NT2/D1 (cell line): ENCODE results near the gene ITGA1.

Source experiments
- DNase-seq: peaks from one replicate; pipeline ENCODE4 v3.0.0-alpha.2; 2011; ENCODE audit warnings: low read depth, low spot score
- H3K27me3 ChIP-seq: 2 replicates; pipeline ENCODE4 v1.6.0; 2011; ENCODE audit warnings: mild to moderate bottlenecking; ENCODE audit not compliant: insufficient read length, insufficient read depth
- H3K36me3 ChIP-seq: 2 replicates; pipeline ENCODE4 v1.6.1; 2011; ENCODE audit warnings: mild to moderate bottlenecking, low read length, mixed read lengths; ENCODE audit not compliant: insufficient read depth, insufficient read length
- H3K4me1 ChIP-seq: 2 replicates; pipeline ENCODE4 v1.5.1; 2011; ENCODE audit not compliant: insufficient read depth, insufficient read length
- H3K4me3 ChIP-seq: 2 replicates; pipeline ENCODE4 v1.5.1; 2011; ENCODE audit warnings: low read depth; ENCODE audit not compliant: insufficient read length
- H3K9ac ChIP-seq: 2 replicates; pipeline ENCODE4 v1.6.0; 2011; ENCODE audit warnings: low read depth; ENCODE audit not compliant: insufficient read length
- H3K9me3 ChIP-seq: 2 replicates; pipeline ENCODE4 v1.5.1; 2011; ENCODE audit warnings: mild to moderate bottlenecking, low read length; ENCODE audit not compliant: insufficient read depth
- SUZ12 ChIP-seq: IDR thresholded peaks from 2 replicates; pipeline ENCODE4 v1.6.1; 2011; ENCODE audit not compliant: insufficient read length, insufficient read depth; ENCODE audit errors: extremely low read depth
- YY1 ChIP-seq: IDR thresholded peaks from 2 replicates; pipeline ENCODE4 v1.6.1; 2011; ENCODE audit not compliant: insufficient read length, insufficient read depth
- ZNF274 ChIP-seq: IDR thresholded peaks from 2 replicates; pipeline ENCODE4 v1.6.1; 2011; ENCODE audit warnings: mild to moderate bottlenecking, low read depth, low read length

The ITGA1 gene

GRCh38 chr5:52773342-52773741 lies 14.4 kb upstream of the ITGA1 start:
- TF ChIP-seq YY1 (no peak), ZNF274 (no peak), SUZ12 (no peak)
- H3K36me3 ChIP-seq, result no peaks in the 10 kb centered on the region
- H3K4me3 ChIP-seq, result no peak overlapping the region
- no peak for DNase-seq
- H3K9me3 ChIP-seq, result no peaks in the 10 kb centered on the region
- H3K9ac ChIP-seq, result no peak overlapping the region
- no peaks in the 10 kb centered on the region for H3K4me1 ChIP-seq
- no peaks in the 10 kb centered on the region for H3K27me3 ChIP-seq

GRCh38 chr5:52774005-52774410 lies 13.7 kb upstream of the ITGA1 start:
- Histone ChIP-seq H3K4me1 (no peaks in the 10 kb centered on the region), H3K4me3 (no peak overlapping the region), H3K9ac (no peak overlapping the region), H3K27me3 (no peaks in the 10 kb centered on the region), H3K9me3 (no peaks in the 10 kb centered on the region), H3K36me3 (no peaks in the 10 kb centered on the region)
- TF ChIP-seq ZNF274, result no peak
- TF ChIP-seq SUZ12, result no peak
- TF ChIP-seq YY1, result no peak
- peak; percentile 30 for DNase-seq

- no peaks in the 10 kb centered on the region for H3K36me3 ChIP-seq
- DNase-seq, result no peak
- TF ChIP-seq ZNF274, result no peak
- no peak for TF ChIP-seq SUZ12
- TF ChIP-seq YY1, result no peak
- no peaks in the 10 kb centered on the region for H3K27me3 ChIP-seq
- no peaks in the 10 kb centered on the region for H3K4me1 ChIP-seq
- H3K9ac ChIP-seq, result no peak overlapping the region
- no peaks in the 10 kb centered on the region for H3K9me3 ChIP-seq
- no peak overlapping the region for H3K4me3 ChIP-seq
Measured at GRCh38 chr5:52776116-52776515, 11.6 kb upstream of the ITGA1 start.

GRCh38 chr5:52777186-52777585 lies 10.5 kb upstream of the ITGA1 start:
- TF ChIP-seq SUZ12 (no peak), ZNF274 (no peak), YY1 (no peak)
- no peak for DNase-seq

GRCh38 chr5:52778781-52779180 lies 8.9 kb upstream of the ITGA1 start:
- Histone ChIP-seq H3K36me3 (no peaks in the 10 kb centered on the region), H3K9ac (no peak overlapping the region), H3K9me3 (no peaks in the 10 kb centered on the region), H3K4me1 (no peaks in the 10 kb centered on the region), H3K27me3 (no peaks in the 10 kb centered on the region), H3K4me3 (no peak overlapping the region)
- no peak for DNase-seq
- TF ChIP-seq YY1 (no peak), ZNF274 (no peak), SUZ12 (no peak)

More at GRCh38 chr5:52777186-52777585, 10.5 kb upstream of the ITGA1 start:
- H3K9me3 ChIP-seq, result no peaks in the 10 kb centered on the region
- no peaks in the 10 kb centered on the region for H3K27me3 ChIP-seq
- no peaks in the 10 kb centered on the region for H3K4me1 ChIP-seq
- H3K4me3 ChIP-seq, result no peak overlapping the region
- no peaks in the 10 kb centered on the region for H3K36me3 ChIP-seq
- no peak overlapping the region for H3K9ac ChIP-seq

- no peak for TF ChIP-seq YY1
- no peak for TF ChIP-seq ZNF274
- no peak for TF ChIP-seq SUZ12
- Histone ChIP-seq H3K36me3 (no peaks in the 10 kb centered on the region), H3K9ac (no peak overlapping the region)
Measured at GRCh38 chr5:52779213-52779612, 8.5 kb upstream of the ITGA1 start.

GRCh38 chr5:52783226-52783959 lies 4.3 kb upstream of the ITGA1 start:
- DNase-seq, result no peak
- Histone ChIP-seq H3K9ac (no peak overlapping the region), H3K27me3 (no peaks in the 10 kb centered on the region), H3K4me3 (no peak overlapping the region), H3K36me3 (no peaks in the 10 kb centered on the region), H3K4me1 (no peaks in the 10 kb centered on the region), H3K9me3 (no peaks in the 10 kb centered on the region)
- TF ChIP-seq SUZ12 (no peak), YY1 (no peak), ZNF274 (no peak)

More at GRCh38 chr5:52779213-52779612, 8.5 kb upstream of the ITGA1 start:
- no peak for DNase-seq
- Histone ChIP-seq H3K4me3 (no peak overlapping the region), H3K27me3 (no peaks in the 10 kb centered on the region), H3K9me3 (no peaks in the 10 kb centered on the region), H3K4me1 (no peaks in the 10 kb centered on the region)

- Histone ChIP-seq H3K9me3 (no peaks in the 10 kb centered on the region), H3K4me1 (no peaks in the 10 kb centered on the region), H3K9ac (no peak overlapping the region), H3K36me3 (no peaks in the 10 kb centered on the region), H3K27me3 (no peaks in the 10 kb centered on the region), H3K4me3 (no peak overlapping the region)
- no peak for DNase-seq
- TF ChIP-seq ZNF274 (no peak), SUZ12 (no peak), YY1 (no peak)
Measured at GRCh38 chr5:52784737-52785136, 3.0 kb upstream of the ITGA1 start.
